Progenitor cell of endocrine pancreas (in vitro differentiated cells): ENCODE data around the gene SRCIN1. TPM values are rescaled to one million over a fixed set of nuclear protein-coding genes. Genes with fewer than 3 reads are reported as not detected.

Experiments
- DNase-seq: peaks from one replicate; pipeline ENCODE4 v3.0.0; 2021; ENCODE audit warnings: low spot score; ENCODE audit not compliant: unreplicated experiment
- H3K27ac Mint-ChIP-seq: 2 replicates; pipeline ENCODE4 v1.8.0; 2021; ENCODE audit warnings: mild to moderate bottlenecking, moderate library complexity, mixed read lengths
- H3K27me3 Mint-ChIP-seq: 2 replicates; pipeline ENCODE4 v1.8.0; 2021; ENCODE audit warnings: mixed read lengths
- H3K36me3 Mint-ChIP-seq: 2 replicates; pipeline ENCODE4 v1.8.0; 2022; ENCODE audit warnings: mixed read lengths; ENCODE audit not compliant: insufficient read depth
- H3K4me1 Mint-ChIP-seq: 2 replicates; pipeline ENCODE4 v1.8.0; 2021; ENCODE audit warnings: low read depth, mixed read lengths
- H3K4me3 Mint-ChIP-seq: 2 replicates; pipeline ENCODE4 v1.8.0; 2021; ENCODE audit warnings: low read depth, mild to moderate bottlenecking, moderate library complexity, mixed read lengths
- H3K9me3 Mint-ChIP-seq: 2 replicates; pipeline ENCODE4 v1.8.0; 2021; ENCODE audit warnings: low read depth, mixed read lengths
- CTCF ChIP-seq: fragments of 200-600 bp; sonication (generic); IDR thresholded peaks from one replicate; pipeline ENCODE4 v1.5.0; 2021; ENCODE audit warnings: antibody characterized with exemption, mild to moderate bottlenecking; ENCODE audit not compliant: unreplicated experiment
- total RNA-seq: library from RNA; stranded (reverse); gene quantifications from 2 replicates; pipeline ENCODE4 v1.2.1, GENCODE V29; 2021

Gene SRCIN1
- total RNA-seq, 1 donor from 2014 or later = 13.8 TPM

GRCh38 chr17:38546396-38546795, 59.4 kb downstream of the SRCIN1 start:
- no peak for DNase-seq
- no peaks in the 10 kb centered on the region for H3K9me3 Mint-ChIP-seq
- peaks cover 6% of the 10 kb centered on the region for H3K27me3 Mint-ChIP-seq
- TF ChIP-seq CTCF = no peak
- H3K27ac Mint-ChIP-seq = no peak overlapping the region
- H3K4me3 Mint-ChIP-seq = no peak overlapping the region
- no peaks in the 10 kb centered on the region for H3K36me3 Mint-ChIP-seq
- H3K4me1 Mint-ChIP-seq = no peaks in the 10 kb centered on the region

GRCh38 chr17:38545531-38546225, 60.1 kb downstream of the SRCIN1 start:
- no peak for TF ChIP-seq CTCF
- Mint-ChIP-seq H3K27ac (no peak overlapping the region), H3K36me3 (no peaks in the 10 kb centered on the region), H3K27me3 (peaks cover 6% of the 10 kb centered on the region), H3K4me3 (no peak overlapping the region), H3K4me1 (no peaks in the 10 kb centered on the region), H3K9me3 (no peaks in the 10 kb centered on the region)
- DNase-seq = no peak

- H3K27me3 Mint-ChIP-seq = peaks cover 6% of the 10 kb centered on the region
- no peak overlapping the region for H3K27ac Mint-ChIP-seq
- H3K36me3 Mint-ChIP-seq = no peaks in the 10 kb centered on the region
- no peaks in the 10 kb centered on the region for H3K9me3 Mint-ChIP-seq
- H3K4me1 Mint-ChIP-seq = no peaks in the 10 kb centered on the region
- no peak for DNase-seq
- no peak for TF ChIP-seq CTCF
- no peak overlapping the region for H3K4me3 Mint-ChIP-seq
Measured at GRCh38 chr17:38544839-38545209, 60.9 kb downstream of the SRCIN1 start.

- H3K27ac Mint-ChIP-seq = no peak overlapping the region
- peaks cover 2% of the 10 kb centered on the region for H3K27me3 Mint-ChIP-seq
- H3K36me3 Mint-ChIP-seq = no peaks in the 10 kb centered on the region
- no peak overlapping the region for H3K4me3 Mint-ChIP-seq
- no peaks in the 10 kb centered on the region for H3K4me1 Mint-ChIP-seq
- TF ChIP-seq CTCF = no peak
- no peak for DNase-seq
- no peaks in the 10 kb centered on the region for H3K9me3 Mint-ChIP-seq
Measured at GRCh38 chr17:38544175-38544838, 61.4 kb downstream of the SRCIN1 start.

GRCh38 chr17:38543403-38544174, 62.2 kb downstream of the SRCIN1 start:
- Mint-ChIP-seq H3K27me3 (peaks cover 2% of the 10 kb centered on the region), H3K27ac (no peak overlapping the region), H3K36me3 (no peaks in the 10 kb centered on the region), H3K4me3 (no peak overlapping the region), H3K4me1 (peaks cover 1% of the 10 kb centered on the region), H3K9me3 (peaks cover 1% of the 10 kb centered on the region)
- no peak for DNase-seq
- TF ChIP-seq CTCF = no peak
